ENCODE results near the gene CRYBG1. TPM values are rescaled to one million over a fixed set of nuclear protein-coding genes. Genes with fewer than 3 reads are reported as not detected.

The CRYBG1 gene
- total RNA-seq, 1 donor from 2014 or later, result 0.06 TPM

DNA sequence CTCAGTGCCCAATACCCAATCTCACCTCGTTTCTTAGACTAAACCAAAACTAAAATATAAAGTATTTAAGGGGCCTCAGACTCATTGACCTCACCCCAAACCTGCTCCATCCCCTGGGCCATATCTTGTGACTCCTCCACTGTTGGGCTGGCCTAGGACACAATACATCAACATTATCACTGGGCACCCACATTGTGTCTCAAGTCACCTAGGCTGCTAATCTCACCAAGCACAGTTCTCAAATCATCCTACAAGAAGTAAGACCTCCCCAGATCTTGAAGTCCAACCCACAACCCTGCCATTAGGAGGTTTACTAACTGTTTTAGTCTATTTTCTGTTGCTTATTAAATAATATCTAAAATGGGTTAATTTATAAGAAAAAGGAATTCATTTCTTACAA is 96.2 kb downstream of the CRYBG1 start:
- no peaks in the 10 kb centered on the region for H3K4me1 Mint-ChIP-seq
- no peak overlapping the region for H3K4me3 Mint-ChIP-seq
- Histone ChIP-seq H3K27ac (no peak overlapping the region), H3K9me3 (ENCODE audit: low read depth) (no peaks in the 10 kb centered on the region), H3K36me3 (no peaks in the 10 kb centered on the region), H3K9ac (no peak overlapping the region), H3F3A (ENCODE audit: low read depth) (peaks cover 6% of the 10 kb centered on the region), H4K20me1 (ENCODE audit: low read depth) (no peaks in the 10 kb centered on the region), H3K27me3 (no peaks in the 10 kb centered on the region), H3K4me2 (no peak overlapping the region), H2AFZ (replicated peaks) (no peak overlapping the region), H3K4me3 (no peak overlapping the region), H3K79me2 (ENCODE audit: low read depth) (no peaks in the 10 kb centered on the region), H3K4me1 (no peaks in the 10 kb centered on the region)
- peaks cover 2% of the 10 kb centered on the region for H3K27me3 Mint-ChIP-seq (ENCODE audit: insufficient read depth, low read depth)
- no peak overlapping the region for H3K27ac Mint-ChIP-seq
- H3K9me3 Mint-ChIP-seq, result no peaks in the 10 kb centered on the region
- H3K36me3 Mint-ChIP-seq, result no peaks in the 10 kb centered on the region
- no peak for TF ChIP-seq EZH2 (IDR thresholded peaks at IDR 0.05)
- TF ChIP-seq, protein P1, sequence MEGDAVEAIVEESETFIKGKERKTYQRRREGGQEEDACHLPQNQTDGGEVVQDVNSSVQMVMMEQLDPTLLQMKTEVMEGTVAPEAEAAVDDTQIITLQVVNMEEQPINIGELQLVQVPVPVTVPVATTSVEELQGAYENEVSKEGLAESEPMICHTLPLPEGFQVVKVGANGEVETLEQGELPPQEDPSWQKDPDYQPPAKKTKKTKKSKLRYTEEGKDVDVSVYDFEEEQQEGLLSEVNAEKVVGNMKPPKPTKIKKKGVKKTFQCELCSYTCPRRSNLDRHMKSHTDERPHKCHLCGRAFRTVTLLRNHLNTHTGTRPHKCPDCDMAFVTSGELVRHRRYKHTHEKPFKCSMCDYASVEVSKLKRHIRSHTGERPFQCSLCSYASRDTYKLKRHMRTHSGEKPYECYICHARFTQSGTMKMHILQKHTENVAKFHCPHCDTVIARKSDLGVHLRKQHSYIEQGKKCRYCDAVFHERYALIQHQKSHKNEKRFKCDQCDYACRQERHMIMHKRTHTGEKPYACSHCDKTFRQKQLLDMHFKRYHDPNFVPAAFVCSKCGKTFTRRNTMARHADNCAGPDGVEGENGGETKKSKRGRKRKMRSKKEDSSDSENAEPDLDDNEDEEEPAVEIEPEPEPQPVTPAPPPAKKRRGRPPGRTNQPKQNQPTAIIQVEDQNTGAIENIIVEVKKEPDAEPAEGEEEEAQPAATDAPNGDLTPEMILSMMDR (IDR thresholded peaks at IDR 0.05), result no peak
- TF ChIP-seq EZH2phosphoT487 (IDR thresholded peaks at IDR 0.05), result no peak
- DNase-seq (ENCODE audit: low spot score), result no peak

DNA sequence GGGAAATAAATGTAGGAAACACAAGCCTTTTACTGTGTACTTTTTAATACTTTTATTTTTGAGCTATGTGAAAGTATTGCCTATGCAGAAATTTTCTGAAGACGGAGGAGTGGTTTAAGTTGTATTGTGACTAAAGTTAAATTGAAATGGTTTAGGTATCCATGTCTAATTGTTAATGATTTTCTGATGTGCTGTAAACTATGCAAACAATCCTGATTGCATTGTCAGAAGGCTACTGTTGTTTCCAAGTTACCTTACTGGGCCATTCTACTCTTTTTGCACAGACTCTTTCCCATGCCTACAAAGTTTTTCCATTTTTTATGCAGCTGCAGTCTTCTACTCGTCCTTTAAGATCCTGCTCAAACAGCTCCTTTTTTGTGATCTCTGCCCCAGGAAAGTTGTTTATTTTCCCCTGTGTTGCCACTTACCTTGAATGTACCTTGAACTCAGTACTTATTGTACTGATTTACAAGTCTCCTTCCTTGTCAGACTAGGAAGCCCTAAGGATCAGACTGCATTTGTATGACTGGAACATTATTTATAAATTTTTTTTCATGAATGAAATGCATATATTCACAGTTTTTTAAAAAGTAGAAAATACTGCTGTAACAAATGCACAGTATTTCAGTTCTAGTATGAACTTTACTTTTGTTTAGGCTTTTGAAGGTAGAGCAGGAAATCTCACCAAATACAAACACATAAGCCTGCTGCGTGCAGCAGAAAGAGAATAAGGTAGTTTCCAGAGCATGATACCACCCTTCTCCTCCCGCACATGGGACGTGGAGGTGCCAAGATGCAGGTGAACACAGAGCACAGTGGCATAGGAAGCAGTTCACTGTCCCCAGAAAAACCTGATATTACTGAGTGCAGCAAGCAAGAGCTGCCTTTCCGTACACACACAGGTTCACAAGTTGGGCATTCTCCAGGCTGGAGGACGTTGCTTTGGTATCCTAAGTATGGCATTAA is 97.8 kb downstream of the CRYBG1 start:
- Histone ChIP-seq H3K4me2 (no peak overlapping the region), H2AFZ (replicated peaks) (no peak overlapping the region), H3K9ac (no peak overlapping the region), H3K4me3 (no peak overlapping the region), H3K36me3 (no peaks in the 10 kb centered on the region), H3K9me3 (ENCODE audit: low read depth) (no peaks in the 10 kb centered on the region), H3K27ac (no peak overlapping the region), H4K20me1 (ENCODE audit: low read depth) (no peaks in the 10 kb centered on the region), H3K4me1 (no peaks in the 10 kb centered on the region), H3K79me2 (ENCODE audit: low read depth) (no peaks in the 10 kb centered on the region), H3F3A (ENCODE audit: low read depth) (peaks cover 6% of the 10 kb centered on the region), H3K27me3 (no peaks in the 10 kb centered on the region)
- TF ChIP-seq, protein P1 (IDR thresholded peaks at IDR 0.05), result no peak
- TF ChIP-seq EZH2phosphoT487 (IDR thresholded peaks at IDR 0.05) (no peak), EZH2 (IDR thresholded peaks at IDR 0.05) (no peak)
- Mint-ChIP-seq H3K27ac (no peak overlapping the region), H3K9me3 (no peaks in the 10 kb centered on the region), H3K4me3 (no peak overlapping the region), H3K36me3 (no peaks in the 10 kb centered on the region), H3K27me3 (ENCODE audit: insufficient read depth, low read depth) (peaks cover 2% of the 10 kb centered on the region), H3K4me1 (no peaks in the 10 kb centered on the region)
- no peak for DNase-seq (ENCODE audit: low spot score)

DNA sequence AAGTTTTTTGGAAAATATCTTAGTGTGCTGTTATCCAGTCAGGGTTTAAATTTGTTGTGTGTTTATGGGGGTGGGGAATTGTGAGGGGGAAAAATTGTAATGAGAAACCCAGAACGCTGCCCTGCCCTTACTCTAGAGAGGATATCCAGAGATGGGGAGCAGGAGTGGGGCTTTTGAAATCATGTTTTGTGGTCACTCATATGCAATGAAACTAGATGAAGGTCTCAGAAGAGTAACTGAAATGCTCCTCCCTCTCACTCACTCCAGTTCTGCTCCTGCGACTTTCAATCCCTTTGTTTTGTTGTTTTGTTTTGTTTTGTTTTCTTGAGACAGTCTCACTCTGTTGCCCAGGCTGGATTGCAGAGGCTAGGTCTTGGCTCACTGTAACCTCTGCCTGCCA is 100.0 kb downstream of the CRYBG1 start:
- no peaks in the 10 kb centered on the region for H3K36me3 Mint-ChIP-seq
- H3K27ac Mint-ChIP-seq, result no peak overlapping the region
- H3K27me3 ChIP-seq, result no peaks in the 10 kb centered on the region
- no peak overlapping the region for H3K4me2 ChIP-seq
- no peaks in the 10 kb centered on the region for H4K20me1 ChIP-seq (ENCODE audit: low read depth)
- no peak overlapping the region for H3K27ac ChIP-seq
- H3F3A ChIP-seq (ENCODE audit: low read depth), result no peaks in the 10 kb centered on the region
- H3K79me2 ChIP-seq (ENCODE audit: low read depth), result no peaks in the 10 kb centered on the region
- DNase-seq (ENCODE audit: low spot score), result no peak
- no peak overlapping the region for H2AFZ ChIP-seq (replicated peaks)
- H3K9me3 ChIP-seq (ENCODE audit: low read depth), result no peaks in the 10 kb centered on the region
- H3K9ac ChIP-seq, result no peak overlapping the region
- TF ChIP-seq, protein P1 (IDR thresholded peaks at IDR 0.05), result no peak
- TF ChIP-seq EZH2 (IDR thresholded peaks at IDR 0.05) (no peak), EZH2phosphoT487 (IDR thresholded peaks at IDR 0.05) (no peak)
- H3K36me3 ChIP-seq, result no peaks in the 10 kb centered on the region
- no peaks in the 10 kb centered on the region for H3K27me3 Mint-ChIP-seq (ENCODE audit: insufficient read depth, low read depth)
- H3K4me1 Mint-ChIP-seq, result no peaks in the 10 kb centered on the region
- H3K4me3 ChIP-seq, result no peak overlapping the region
- H3K9me3 Mint-ChIP-seq, result no peaks in the 10 kb centered on the region
- no peak overlapping the region for H3K4me3 Mint-ChIP-seq
- H3K4me1 ChIP-seq, result no peaks in the 10 kb centered on the region

Data from neural progenitor cell (in vitro differentiated cells).